Fibroblast of lung (primary cell): Measurements from ENCODE around the gene UBE2H.

Experiments used
- CTCF ChIP-seq, 2 donors: IDR thresholded peaks in 1 of 2; conservative IDR thresholded peaks in 1 of 2; 1 replicate in 1 of 2; 2 replicates in 1 of 2; pipeline ENCODE4 v1.5.1; 2011 to 2012; ENCODE audit warnings: low read length in 2 of 2, control low read depth in 1 of 2, inconsistent platforms in 1 of 2, low read depth in 1 of 2, mild to moderate bottlenecking in 1 of 2
- EZH2 ChIP-seq: IDR thresholded peaks from 2 replicates; pipeline ENCODE4 v1.5.1; 2012; ENCODE audit warnings: low read length, control low read depth, mild to moderate bottlenecking; ENCODE audit errors: missing control alignments

GRCh38 chr7:129859183-129859582 lies 93.6 kb downstream of the UBE2H start:
- TF ChIP-seq CTCF (conservative IDR thresholded peaks at IDR 0.05 in 1 of 2, IDR thresholded peaks at IDR 0.05 in 1 of 2; ENCODE audit: low read depth in 1 of 2, low read length in 2 of 2): no peak
- TF ChIP-seq EZH2: no peak
